Mammary epithelial cell (primary cell): Measurements from ENCODE around the gene STXBP4.

ENCODE experiments used
- EZH2 ChIP-seq: IDR thresholded peaks from 2 replicates; pipeline ENCODE4 v1.6.1; 2012; ENCODE audit warnings: low read length, inconsistent platforms, borderline replicate concordance
- TF ChIP-seq, protein P1 (sequence below), 2 donors: IDR thresholded peaks in 1 of 2; conservative IDR thresholded peaks in 1 of 2; 2 replicates each; pipeline ENCODE4 v1.5.1; 2011 to 2012; ENCODE audit warnings: inconsistent platforms in 2 of 2, low read length in 2 of 2, mild to moderate bottlenecking in 2 of 2, control low read depth in 1 of 2, low read depth in 1 of 2; ENCODE audit not compliant: insufficient read depth in 1 of 2; ENCODE audit errors: extremely low read depth in 1 of 2

DNA sequence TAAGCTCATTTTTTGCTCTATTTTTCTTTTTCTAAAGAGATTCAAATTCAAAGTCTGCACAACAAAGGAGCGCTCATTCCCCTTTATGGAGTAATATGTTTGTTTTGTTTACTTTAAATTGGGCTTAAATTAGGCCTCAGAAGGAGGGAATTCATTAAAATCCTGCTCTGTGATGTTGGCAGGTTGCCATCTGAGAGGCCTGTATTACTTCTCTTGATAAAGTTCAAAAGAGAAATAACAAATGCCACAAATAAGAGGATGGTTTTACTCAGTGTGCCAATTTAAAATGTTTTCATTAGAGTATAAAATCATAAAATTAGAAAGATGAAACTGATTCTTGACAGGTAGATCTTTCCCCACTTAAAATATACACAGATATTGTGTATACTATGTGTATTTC, 241.7 kb downstream of the STXBP4 start:
- TF ChIP-seq, protein P1, sequence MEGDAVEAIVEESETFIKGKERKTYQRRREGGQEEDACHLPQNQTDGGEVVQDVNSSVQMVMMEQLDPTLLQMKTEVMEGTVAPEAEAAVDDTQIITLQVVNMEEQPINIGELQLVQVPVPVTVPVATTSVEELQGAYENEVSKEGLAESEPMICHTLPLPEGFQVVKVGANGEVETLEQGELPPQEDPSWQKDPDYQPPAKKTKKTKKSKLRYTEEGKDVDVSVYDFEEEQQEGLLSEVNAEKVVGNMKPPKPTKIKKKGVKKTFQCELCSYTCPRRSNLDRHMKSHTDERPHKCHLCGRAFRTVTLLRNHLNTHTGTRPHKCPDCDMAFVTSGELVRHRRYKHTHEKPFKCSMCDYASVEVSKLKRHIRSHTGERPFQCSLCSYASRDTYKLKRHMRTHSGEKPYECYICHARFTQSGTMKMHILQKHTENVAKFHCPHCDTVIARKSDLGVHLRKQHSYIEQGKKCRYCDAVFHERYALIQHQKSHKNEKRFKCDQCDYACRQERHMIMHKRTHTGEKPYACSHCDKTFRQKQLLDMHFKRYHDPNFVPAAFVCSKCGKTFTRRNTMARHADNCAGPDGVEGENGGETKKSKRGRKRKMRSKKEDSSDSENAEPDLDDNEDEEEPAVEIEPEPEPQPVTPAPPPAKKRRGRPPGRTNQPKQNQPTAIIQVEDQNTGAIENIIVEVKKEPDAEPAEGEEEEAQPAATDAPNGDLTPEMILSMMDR (conservative IDR thresholded peaks at IDR 0.05 in 1 of 2, IDR thresholded peaks at IDR 0.05 in 1 of 2; ENCODE audit: extremely low read depth in 1 of 2, insufficient read depth in 1 of 2, low read depth in 1 of 2, low read length in 2 of 2) = no peak
- TF ChIP-seq EZH2 = no peak
